ENCODE measurements around the gene TRAT1.

DNA sequence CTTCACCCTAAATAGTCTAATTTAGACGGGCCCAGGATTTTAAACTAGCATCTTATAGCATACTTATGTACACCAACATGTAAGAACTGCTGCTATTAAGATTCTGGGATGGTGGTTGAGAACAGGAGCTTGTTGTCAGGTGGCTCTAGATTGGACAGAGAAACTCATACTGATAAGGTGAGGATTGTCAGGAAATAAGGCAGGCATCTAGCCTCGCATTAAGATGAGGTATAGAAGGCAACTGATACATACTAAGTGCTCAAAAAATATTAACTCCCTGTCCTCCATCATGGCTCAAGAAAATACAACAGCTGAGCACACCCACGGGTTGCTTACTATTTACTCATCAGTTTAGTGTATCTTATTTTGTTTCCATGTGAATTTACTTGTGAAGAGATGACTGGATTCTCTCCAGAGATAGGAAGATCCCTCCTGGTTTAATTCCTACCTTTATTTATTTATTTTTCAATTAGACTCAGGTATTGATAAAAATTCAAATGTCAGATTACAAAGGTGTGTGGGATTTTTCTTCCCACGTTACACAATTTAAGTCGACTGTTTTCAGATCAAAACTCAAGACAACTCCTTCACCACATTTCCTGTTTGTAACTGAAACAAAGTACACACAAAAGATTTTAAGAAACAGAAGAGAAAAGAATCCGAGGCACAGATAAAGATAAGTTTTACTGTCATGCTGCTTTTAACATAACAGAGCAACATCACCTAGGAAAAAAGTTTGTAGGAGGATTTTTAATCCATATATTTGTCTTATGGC lies at the start of gene TRAT1:
- TF ChIP-seq, protein P1, sequence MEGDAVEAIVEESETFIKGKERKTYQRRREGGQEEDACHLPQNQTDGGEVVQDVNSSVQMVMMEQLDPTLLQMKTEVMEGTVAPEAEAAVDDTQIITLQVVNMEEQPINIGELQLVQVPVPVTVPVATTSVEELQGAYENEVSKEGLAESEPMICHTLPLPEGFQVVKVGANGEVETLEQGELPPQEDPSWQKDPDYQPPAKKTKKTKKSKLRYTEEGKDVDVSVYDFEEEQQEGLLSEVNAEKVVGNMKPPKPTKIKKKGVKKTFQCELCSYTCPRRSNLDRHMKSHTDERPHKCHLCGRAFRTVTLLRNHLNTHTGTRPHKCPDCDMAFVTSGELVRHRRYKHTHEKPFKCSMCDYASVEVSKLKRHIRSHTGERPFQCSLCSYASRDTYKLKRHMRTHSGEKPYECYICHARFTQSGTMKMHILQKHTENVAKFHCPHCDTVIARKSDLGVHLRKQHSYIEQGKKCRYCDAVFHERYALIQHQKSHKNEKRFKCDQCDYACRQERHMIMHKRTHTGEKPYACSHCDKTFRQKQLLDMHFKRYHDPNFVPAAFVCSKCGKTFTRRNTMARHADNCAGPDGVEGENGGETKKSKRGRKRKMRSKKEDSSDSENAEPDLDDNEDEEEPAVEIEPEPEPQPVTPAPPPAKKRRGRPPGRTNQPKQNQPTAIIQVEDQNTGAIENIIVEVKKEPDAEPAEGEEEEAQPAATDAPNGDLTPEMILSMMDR (IDR thresholded peaks at IDR 0.05; ENCODE audit: borderline replicate concordance, extremely low read depth, low read length, poor library complexity, severe bottlenecking), result no peak
- TF ChIP-seq EZH2 (IDR thresholded peaks at IDR 0.05; ENCODE audit: borderline replicate concordance, low read depth, low read length, severe bottlenecking), result no peak

All from DND-41 (cell line).